Measurements from ENCODE around the gene VWA3A.
"Not testable (repeated sequence)": the region's sequence is repeated elsewhere in the genome, so short reads cannot be mapped to it uniquely, and the experiment has no call there.

The VWA3A gene

GRCh38 chr16:22195695-22196558 is 103.6 kb downstream of the VWA3A start:
- FAIRE-seq (no peak), DNase-seq (ENCODE audit: low spot score) (peak; percentile 85)

- not testable (repeated sequence) for DNase-seq (ENCODE audit: low spot score); FAIRE-seq
Measured at GRCh38 chr16:22196559-22197168, 104.3 kb downstream of the VWA3A start.

- DNase-seq (ENCODE audit: low spot score), result peak; percentile 28
- no peak for FAIRE-seq
Measured at GRCh38 chr16:22198547-22199293, 106.4 kb downstream of the VWA3A start.

- FAIRE-seq, result no peak
- no peak for DNase-seq (ENCODE audit: low spot score)
Measured at GRCh38 chr16:22202261-22202637, 109.9 kb downstream of the VWA3A start.

GRCh38 chr16:22203091-22203490 is 110.8 kb downstream of the VWA3A start:
- FAIRE-seq (no peak), DNase-seq (ENCODE audit: low spot score) (no peak)

- no peak for FAIRE-seq
- DNase-seq (ENCODE audit: low spot score), result no peak
Measured at GRCh38 chr16:22204091-22204655, 111.8 kb downstream of the VWA3A start.

- FAIRE-seq (no peak), DNase-seq (ENCODE audit: low spot score) (no peak)
Measured at GRCh38 chr16:22205577-22206012, 113.3 kb downstream of the VWA3A start.

- DNase-seq (ENCODE audit: low spot score), result peak; percentile 96
- peak; percentile 44 for FAIRE-seq
Measured at GRCh38 chr16:22206013-22206841, 113.9 kb downstream of the VWA3A start, which contains the start of gene EEF2K. EEF2K (plus strand) TSS chr16:22206278; CDS start chr16:22225730, 19,452 bp downstream.
